Transverse colon (tissue), 4 donors: ENCODE results near the gene C1QTNF9. TPM values are rescaled to one million over a fixed set of nuclear protein-coding genes. Genes with fewer than 3 reads are reported as not detected.
"Not testable (repeated sequence)": the region's sequence is repeated elsewhere in the genome, so short reads cannot be mapped to it uniquely, and the experiment has no call there.

ENCODE experiments used
- DNase-seq: peaks from one replicate; pipeline ENCODE4 v3.0.0-alpha.2; 2019
- H3K27ac ChIP-seq, 4 donors: fragments of 200-600 bp; sonication (generic); 2 replicates each; pipeline ENCODE4 v1.5.1; 2016 to 2018; ENCODE audit warnings: inconsistent platforms in 4 of 4
- H3K27me3 ChIP-seq: fragments of 200-600 bp; sonication (generic); 2 replicates; pipeline ENCODE4 v1.5.1; 2017; ENCODE audit warnings: inconsistent platforms
- H3K36me3 ChIP-seq, 4 donors: fragments of 200-600 bp; sonication (generic); 2 replicates each; pipeline ENCODE4 v1.5.1; 2017 to 2019; ENCODE audit warnings: inconsistent platforms in 4 of 4
- H3K4me1 ChIP-seq, 4 donors: fragments of 200-600 bp; sonication (generic); 2 replicates each; pipeline ENCODE4 v1.5.1; 2017 to 2020; ENCODE audit warnings: inconsistent platforms in 4 of 4
- H3K4me3 ChIP-seq, 4 donors: fragments of 200-600 bp; sonication (generic); 1 replicate in 1 of 4; 2 replicates in 3 of 4; pipeline versions ENCODE4 v1.5.1 to v1.6.1; 2017 to 2019; ENCODE audit warnings: inconsistent platforms in 4 of 4
- H3K9me3 ChIP-seq, 2 donors: fragments of 200-600 bp; sonication (generic); 2 replicates each; pipeline ENCODE4 v1.5.1; 2017 to 2019; ENCODE audit warnings: inconsistent platforms in 2 of 2
- EP300 ChIP-seq: sonication (generic); formaldehyde crosslinking; IDR thresholded peaks from one replicate; pipeline ENCODE4 v1.6.1; 2017; ENCODE audit warnings: antibody characterized with exemption, low read depth
- POLR2A ChIP-seq: fragments of 450-650 bp; IDR thresholded peaks from one replicate; pipeline ENCODE4 v1.6.1; 2016; ENCODE audit warnings: antibody characterized with exemption, mild to moderate bottlenecking, moderate library complexity
- POLR2AphosphoS5 ChIP-seq, 3 donors: sonication (generic); formaldehyde crosslinking; IDR thresholded peaks; one replicate each; pipeline ENCODE4 v1.6.1; 2016; ENCODE audit warnings: antibody characterized with exemption in 3 of 3
- WGBS, 2 donors: methylation state at CpG; one replicate each; pipeline ENCODE4 v1.1.5; 2018; ENCODE audit warnings: low coverage in 1 of 2; 5-methylcytosine and 5-hydroxymethylcytosine counted together
- in situ Hi-C, 4 donors: fragments of 200-750 bp; cut with MboI; loops; one replicate each; pipeline versions ENCODE4 v1.15.0 to v1.15.1; 2017; ENCODE audit warnings: low sequenced_read_pairs in 3 of 4, low pct_ligation_motif_present in 1 of 4, low pct_unique_long_range_greater_than_20kb in 1 of 4
- intact Hi-C: fragments of 100-400 bp; cut with DNase I; formaldehyde crosslinking; loops from one replicate; pipeline ENCODE4 v1.15.1; 2023; ENCODE audit warnings: low total_unique reads
- total RNA-seq, 4 donors: library from RNA; depleted of rRNA; stranded (reverse); fragments of >200 nt; gene quantifications; one replicate each; pipeline ENCODE4 v1.1.0, GENCODE V29; 2016
- TF ChIP-seq, protein P1 (sequence below), 5 experiments: fragments of 200-600 bp in 3 of 5; fragments of 450-650 bp in 2 of 5; sonication (generic) in 3 of 5; IDR thresholded peaks; 1 replicate in 2 of 5; 2 replicates in 3 of 5; pipeline ENCODE4 v1.5.1; 2016 to 2017; ENCODE audit warnings: antibody characterized with exemption in 5 of 5, inconsistent platforms in 3 of 5, mild to moderate bottlenecking in 2 of 5, moderate library complexity in 1 of 5

C1QTNF9 gene
- total RNA-seq, 4 donors from 2014 or later, result 0.48 TPM; not detected in 3

DNA sequence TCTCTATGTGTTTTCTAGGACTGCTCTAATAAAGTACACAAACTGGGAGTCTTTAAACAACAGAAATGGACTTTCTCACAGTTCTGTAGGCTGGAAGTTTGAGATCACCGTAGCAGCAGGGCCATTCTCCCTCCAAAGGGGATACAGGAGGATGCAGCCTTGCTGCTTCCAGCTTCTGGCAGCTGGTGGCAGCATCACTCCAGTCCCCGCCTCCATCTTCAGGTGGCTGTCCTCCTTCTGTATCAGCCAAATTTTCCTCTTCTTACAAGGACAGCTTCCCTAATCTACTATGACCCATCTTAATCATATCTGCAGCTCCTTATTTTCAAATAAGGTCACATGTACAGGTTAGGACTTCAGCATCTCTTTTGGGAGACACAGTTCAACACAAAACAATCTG is 13.1 kb downstream of the C1QTNF9 start:
- intact Hi-C loops (loop anchor here (5.0 kb wide), 1 partner anchor 430 kb away; no protein-coding TSS in a partner anchor), in situ Hi-C loops (loop anchor here in 1 of 4 donors (5.0 kb wide), 1 partner anchor 430 kb away; no protein-coding TSS in a partner anchor)
- 42 to 57% methylated on average over 2 of the region's 2 CpGs for WGBS, 2 donors

DNA sequence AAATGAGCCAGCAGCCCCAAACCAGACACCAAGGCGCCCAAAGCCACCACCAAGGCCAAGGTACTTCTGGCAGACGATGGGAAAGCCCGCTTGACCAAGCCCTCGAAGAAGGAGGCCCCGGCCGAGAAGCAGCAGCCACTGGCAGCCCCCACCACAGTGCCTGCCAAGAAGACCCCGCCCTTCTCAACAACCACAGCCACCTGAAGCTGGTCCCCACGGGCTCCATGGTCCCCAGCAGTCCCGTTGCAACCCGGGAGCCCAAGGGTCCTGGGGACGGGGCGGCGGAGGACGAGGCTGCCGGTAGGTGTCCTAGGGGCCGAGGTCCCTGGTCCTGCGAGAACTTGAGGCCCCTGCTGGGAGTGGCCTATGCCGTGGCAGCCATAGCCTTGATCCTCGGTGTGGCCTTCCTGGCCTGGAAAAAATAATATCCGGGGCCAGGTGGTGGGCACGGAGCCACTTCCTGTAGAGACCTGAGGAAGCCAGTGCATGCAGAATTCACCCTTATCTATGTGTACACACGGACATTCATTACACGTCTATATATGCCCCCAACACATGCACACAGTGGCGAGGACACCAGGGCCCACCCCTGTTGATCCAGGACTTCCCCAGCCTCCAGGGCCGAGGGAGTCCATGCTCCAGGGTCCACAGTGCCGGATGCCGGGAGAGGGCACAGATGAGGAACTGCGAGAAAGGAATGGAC is 13.8 kb downstream of the C1QTNF9 start:
- H3K9me3 ChIP-seq, result no peaks in the 10 kb centered on the region
- no peak for DNase-seq
- WGBS, 2 donors, result 69% methylated on average over 27 of the region's 28 CpGs; no CpG with 5 or more reads in 1 of the 2 donors
- in situ Hi-C loops (loop anchor here in 1 of 4 donors (5.0 kb wide), 1 partner anchor 431 kb away; no protein-coding TSS in a partner anchor), intact Hi-C loops (loop anchor here (5.0 kb wide), 1 partner anchor 431 kb away; no protein-coding TSS in a partner anchor)
- no peaks in the 10 kb centered on the region for H3K36me3 ChIP-seq
- peak overlapping the region in 3 of 4 donors; percentile 33 to 43 (median 39) for H3K27ac ChIP-seq
- TF ChIP-seq POLR2AphosphoS5 (IDR thresholded peaks at IDR 0.05) (no peak), POLR2A (no peak), EP300 (no peak)
- TF ChIP-seq, protein P1, sequence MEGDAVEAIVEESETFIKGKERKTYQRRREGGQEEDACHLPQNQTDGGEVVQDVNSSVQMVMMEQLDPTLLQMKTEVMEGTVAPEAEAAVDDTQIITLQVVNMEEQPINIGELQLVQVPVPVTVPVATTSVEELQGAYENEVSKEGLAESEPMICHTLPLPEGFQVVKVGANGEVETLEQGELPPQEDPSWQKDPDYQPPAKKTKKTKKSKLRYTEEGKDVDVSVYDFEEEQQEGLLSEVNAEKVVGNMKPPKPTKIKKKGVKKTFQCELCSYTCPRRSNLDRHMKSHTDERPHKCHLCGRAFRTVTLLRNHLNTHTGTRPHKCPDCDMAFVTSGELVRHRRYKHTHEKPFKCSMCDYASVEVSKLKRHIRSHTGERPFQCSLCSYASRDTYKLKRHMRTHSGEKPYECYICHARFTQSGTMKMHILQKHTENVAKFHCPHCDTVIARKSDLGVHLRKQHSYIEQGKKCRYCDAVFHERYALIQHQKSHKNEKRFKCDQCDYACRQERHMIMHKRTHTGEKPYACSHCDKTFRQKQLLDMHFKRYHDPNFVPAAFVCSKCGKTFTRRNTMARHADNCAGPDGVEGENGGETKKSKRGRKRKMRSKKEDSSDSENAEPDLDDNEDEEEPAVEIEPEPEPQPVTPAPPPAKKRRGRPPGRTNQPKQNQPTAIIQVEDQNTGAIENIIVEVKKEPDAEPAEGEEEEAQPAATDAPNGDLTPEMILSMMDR (IDR thresholded peaks at IDR 0.05), result no peak
- H3K4me3 ChIP-seq, result no peak overlapping the region
- H3K4me1 ChIP-seq, result peaks cover 0 to 13% (median 0%) of the 10 kb centered on the region in 4 donors
- peaks cover 10% of the 10 kb centered on the region for H3K27me3 ChIP-seq

More for the DNA sequence above, 13.1 kb downstream of the C1QTNF9 start:
- TF ChIP-seq, protein P1 (IDR thresholded peaks at IDR 0.05), result peak in 4 of 5 experiments; percentile 35 to 53 (median 39)
- DNase-seq, H3K36me3 ChIP-seq, H3K27me3 ChIP-seq, H3K9me3 ChIP-seq, H3K27ac ChIP-seq, H3K4me3 ChIP-seq: not testable (repeated sequence)
- peaks cover 0 to 13% (median 0%) of the 10 kb centered on the region in 4 donors for H3K4me1 ChIP-seq

DNA sequence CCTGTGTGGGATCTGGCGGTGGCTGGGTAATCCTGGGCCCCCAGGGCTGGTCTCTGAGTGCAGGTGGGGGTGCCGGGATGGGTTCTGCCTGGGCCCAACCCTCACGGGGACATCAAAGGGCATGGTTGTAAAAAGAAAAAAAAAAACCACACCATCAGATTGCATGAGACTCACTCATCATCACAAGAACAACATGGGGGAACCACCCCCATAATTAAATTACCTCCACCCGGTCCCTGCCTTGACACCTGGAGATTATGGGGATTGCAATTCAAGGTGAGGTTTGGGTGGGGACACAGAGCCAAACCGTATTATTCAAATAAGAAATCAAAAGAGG is 14.3 kb downstream of the C1QTNF9 start:
- in situ Hi-C loops (loop anchor here in 1 of 4 donors (5.0 kb wide), 1 partner anchor 431 kb away; no protein-coding TSS in a partner anchor), intact Hi-C loops (loop anchor here (5.0 kb wide), 1 partner anchor 431 kb away; no protein-coding TSS in a partner anchor)
- no peak for DNase-seq
- Histone ChIP-seq H3K4me3 (no peak overlapping the region), H3K9me3 (no peaks in the 10 kb centered on the region), H3K4me1 (peaks cover 0 to 13% (median 0%) of the 10 kb centered on the region in 4 donors), H3K36me3 (no peaks in the 10 kb centered on the region), H3K27ac (peak overlapping the region in 3 of 4 donors; percentile 33 to 43 (median 39)), H3K27me3 (peaks cover 14% of the 10 kb centered on the region)
- no peak for TF ChIP-seq EP300
- 38 to 67% methylated on average over 1 to 5 of the region's 5 CpGs for WGBS, 2 donors

DNA sequence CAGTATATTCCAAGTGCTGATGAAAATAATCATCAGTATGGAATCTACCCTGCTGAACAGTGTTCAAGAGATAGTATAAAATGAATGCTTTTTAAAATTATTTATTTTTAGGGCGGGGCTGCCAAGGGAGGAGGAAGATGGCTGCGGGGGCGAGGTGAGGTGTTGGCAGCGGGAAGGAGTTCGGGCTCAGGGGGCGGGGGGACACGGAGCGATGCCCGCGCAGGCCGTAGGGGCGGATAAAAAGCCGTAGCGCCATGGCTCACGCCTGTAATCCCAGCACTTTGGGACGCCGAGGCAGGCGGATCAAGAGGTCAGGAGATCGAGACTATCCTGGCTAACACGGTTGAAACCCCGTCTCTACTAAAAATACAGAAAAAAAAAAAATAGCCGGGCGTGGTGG is 18.2 kb downstream of the C1QTNF9 start:
- intact Hi-C loops, H3K9me3 ChIP-seq, H3K36me3 ChIP-seq, DNase-seq, H3K27ac ChIP-seq: not testable (repeated sequence)
- H3K4me3 ChIP-seq, result peak overlapping the region in 1 of 4 donors; percentile 38
- WGBS, 2 donors, result 56 to 82% methylated on average over 7 to 23 of the region's 23 CpGs
- in situ Hi-C loops, result loop anchor here in 1 of 4 donors (5.0 kb wide), 1 partner anchor 1415 kb away; no protein-coding TSS in a partner anchor
- H3K4me1 ChIP-seq, result peaks cover 0 to 13% (median 0%) of the 10 kb centered on the region in 4 donors
- peaks cover 14% of the 10 kb centered on the region for H3K27me3 ChIP-seq

DNA sequence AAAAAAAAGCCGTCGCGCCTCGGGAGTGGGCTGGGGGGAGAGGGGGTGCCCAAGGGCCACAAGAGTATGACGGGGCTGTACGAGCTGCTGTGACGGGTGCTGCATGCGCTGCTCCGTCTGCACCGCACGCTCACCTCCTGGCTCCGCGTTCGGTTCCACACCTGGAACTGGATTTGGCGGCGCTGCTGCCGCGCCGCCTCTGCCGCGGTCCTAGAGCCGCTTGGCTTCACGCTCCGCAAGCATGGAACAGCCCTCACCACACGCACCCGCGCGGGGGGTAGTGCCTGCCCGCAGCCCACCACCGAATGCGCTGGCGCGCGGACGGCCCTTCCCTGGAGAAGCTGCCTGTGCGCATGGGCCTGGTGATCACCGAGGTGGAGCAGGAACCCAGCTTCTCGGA is 18.8 kb downstream of the C1QTNF9 start:
- H3K36me3 ChIP-seq, result no peaks in the 10 kb centered on the region
- no peak overlapping the region for H3K27ac ChIP-seq
- no peak for DNase-seq
- peaks cover 0 to 11% (median 0%) of the 10 kb centered on the region in 4 donors for H3K4me1 ChIP-seq
- H3K9me3 ChIP-seq, result no peaks in the 10 kb centered on the region
- H3K27me3 ChIP-seq, result peaks cover 14% of the 10 kb centered on the region
- H3K4me3 ChIP-seq, result peak overlapping the region in 1 of 4 donors; percentile 38
- in situ Hi-C loops, result loop anchor here in 1 of 4 donors (5.0 kb wide), 1 partner anchor 1416 kb away; no protein-coding TSS in a partner anchor
- WGBS, 2 donors, result 53 to 60% methylated on average over 4 to 38 of the region's 38 CpGs
- TF ChIP-seq, protein P1 (IDR thresholded peaks at IDR 0.05), result no peak
- TF ChIP-seq EP300 (no peak), POLR2A (no peak), POLR2AphosphoS5 (IDR thresholded peaks at IDR 0.05) (no peak)
- intact Hi-C loops, result no loop called here
